GM18498 (cell line): ENCODE measurements around the gene UVRAG.
A peak's percentile ranks its signal among the peaks of the same experiment; 100 is the strongest.
"Not testable (repeated sequence)": the region's sequence is repeated elsewhere in the genome, so short reads cannot be mapped to it uniquely, and the experiment has no call there.

Experiments used
- ATAC-seq: cut with Tn5 transposase; IDR thresholded peaks from one replicate; pipeline ENCODE4 v1.9.1; 2021; ENCODE audit warnings: mild to moderate bottlenecking, moderate library complexity; ENCODE audit not compliant: unreplicated experiment

The UVRAG gene

GRCh38 chr11:75873417-75874221, 58.6 kb downstream of the UVRAG start:
- ATAC-seq: peak; percentile 81

- ATAC-seq: no peak
Measured at GRCh38 chr11:75874684-75875341, 59.8 kb downstream of the UVRAG start.

GRCh38 chr11:75877327-75877726, 62.3 kb downstream of the UVRAG start:
- ATAC-seq: not testable (repeated sequence)

GRCh38 chr11:75877931-75878330, 62.9 kb downstream of the UVRAG start:
- not testable (repeated sequence) for ATAC-seq

GRCh38 chr11:75878933-75879332, 63.9 kb downstream of the UVRAG start:
- ATAC-seq: no peak

GRCh38 chr11:75879737-75880136, 64.7 kb downstream of the UVRAG start:
- no peak for ATAC-seq

- not testable (repeated sequence) for ATAC-seq
Measured at GRCh38 chr11:75880343-75880742, 65.3 kb downstream of the UVRAG start.

- no peak for ATAC-seq
Measured at GRCh38 chr11:75884321-75884720, 69.3 kb downstream of the UVRAG start.

- ATAC-seq: no peak
Measured at GRCh38 chr11:75888416-75888815, 73.4 kb downstream of the UVRAG start.

- no peak for ATAC-seq
Measured at GRCh38 chr11:75891947-75892739, 77.1 kb downstream of the UVRAG start.

- ATAC-seq: no peak
Measured at GRCh38 chr11:75893251-75893650, 78.2 kb downstream of the UVRAG start.

GRCh38 chr11:75894036-75894585, 79.1 kb downstream of the UVRAG start:
- ATAC-seq: no peak

- ATAC-seq: no peak
Measured at GRCh38 chr11:75896843-75897419, 81.9 kb downstream of the UVRAG start.

- ATAC-seq: no peak
Measured at GRCh38 chr11:75898871-75899270, 83.9 kb downstream of the UVRAG start.

- ATAC-seq: no peak
Measured at GRCh38 chr11:75899806-75900205, 84.8 kb downstream of the UVRAG start.

- ATAC-seq: no peak
Measured at GRCh38 chr11:75900848-75901247, 85.8 kb downstream of the UVRAG start.

GRCh38 chr11:75902631-75903030, 87.6 kb downstream of the UVRAG start:
- ATAC-seq: no peak

- ATAC-seq: no peak
Measured at GRCh38 chr11:75903276-75903675, 88.3 kb downstream of the UVRAG start.

GRCh38 chr11:75905434-75905833, 90.4 kb downstream of the UVRAG start:
- ATAC-seq: no peak

GRCh38 chr11:75907906-75908527, 93.0 kb downstream of the UVRAG start:
- ATAC-seq: no peak
